NCI-H1694 treated with DMSO at 0.1 percent for 48 hours (cell line): ENCODE measurements around the gene ST6GAL2.

ENCODE experiments used
- DNase-seq: peaks from one replicate; lab custom pipeline; 2025; lab: John Stamatoyannopoulos, UW

The ST6GAL2 gene

GRCh38 chr2:106885971-106886915 lies at the start of gene ST6GAL2:
TSS of gene ST6GAL2 (minus strand) at chr2:106886167. CDS start at chr2:106843977, 42,190 bp downstream.
- peak; percentile 15 for DNase-seq

DNA sequence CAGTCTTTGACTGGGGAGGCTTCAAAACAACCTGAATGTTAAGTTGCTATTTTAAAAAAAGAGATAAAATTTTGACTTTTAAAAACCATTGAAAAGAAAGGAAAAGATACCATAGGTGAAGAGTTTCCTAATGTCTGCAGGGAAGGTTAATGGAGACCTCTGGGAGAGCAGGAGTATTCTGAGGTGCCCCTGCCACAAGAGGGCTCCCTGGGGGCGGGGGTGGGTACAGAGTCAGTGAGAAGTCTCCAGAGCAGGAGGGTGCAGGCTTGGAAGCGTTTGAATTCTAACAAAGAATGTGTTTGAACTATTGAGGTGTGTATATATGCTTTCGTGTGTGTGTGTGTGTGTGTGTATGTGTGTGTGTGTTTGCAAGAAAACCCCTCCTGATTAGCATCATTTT lies 46.7 kb upstream of the ST6GAL2 start:
- DNase-seq = no peak

- no peak for DNase-seq
Observed at GRCh38 chr2:106931717-106932335, 45.9 kb upstream of the ST6GAL2 start.

GRCh38 chr2:106921451-106921850 lies 35.5 kb upstream of the ST6GAL2 start:
- no peak for DNase-seq

- no peak for DNase-seq
Observed at GRCh38 chr2:106919012-106919411, 33.0 kb upstream of the ST6GAL2 start.

- no peak for DNase-seq
Observed at GRCh38 chr2:106904242-106904641, 18.3 kb upstream of the ST6GAL2 start.

- DNase-seq = no peak
Observed at GRCh38 chr2:106899786-106900530, 14.0 kb upstream of the ST6GAL2 start.

DNA sequence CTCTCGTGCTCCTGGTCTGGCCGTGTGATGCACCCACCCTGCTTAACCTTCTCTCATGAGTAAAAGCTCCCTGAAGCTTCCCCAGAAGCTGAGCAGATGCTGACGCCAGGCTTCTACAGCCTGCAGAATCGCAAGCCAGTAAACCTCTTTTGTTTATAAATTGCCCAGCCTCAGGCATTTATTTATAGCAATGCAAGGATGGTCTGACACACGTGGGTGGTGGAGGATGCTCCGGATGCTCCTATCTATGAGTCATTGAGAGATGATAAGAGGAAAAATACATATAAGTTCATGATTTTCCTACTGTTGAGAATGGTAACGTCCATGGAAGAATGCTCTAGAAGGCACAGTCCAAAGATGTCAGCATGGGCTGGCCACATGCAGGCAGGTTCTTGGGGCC lies 8.6 kb upstream of the ST6GAL2 start:
- no peak for DNase-seq

DNA sequence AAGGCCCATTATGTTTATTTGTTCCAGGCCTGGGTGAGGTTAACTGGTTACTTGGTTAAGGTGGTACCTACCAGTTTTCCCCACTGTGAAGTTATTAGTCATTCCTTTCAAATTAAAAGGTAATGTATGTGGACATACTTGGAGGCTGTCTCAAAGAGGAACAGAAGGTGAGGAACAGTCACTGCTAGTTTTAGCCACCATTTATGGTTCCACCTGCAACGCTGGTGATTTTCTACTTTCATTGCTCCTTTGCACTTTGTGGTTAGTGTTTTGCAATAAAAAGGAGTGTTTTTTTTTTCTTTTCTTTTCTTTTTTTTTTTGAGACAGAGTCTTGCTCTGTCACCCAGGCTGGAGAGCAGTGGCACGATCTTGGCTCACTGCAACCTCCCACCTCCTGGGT lies 6.1 kb upstream of the ST6GAL2 start:
- DNase-seq = no peak

GRCh38 chr2:106890606-106891005 lies 4.6 kb upstream of the ST6GAL2 start:
- no peak for DNase-seq

DNA sequence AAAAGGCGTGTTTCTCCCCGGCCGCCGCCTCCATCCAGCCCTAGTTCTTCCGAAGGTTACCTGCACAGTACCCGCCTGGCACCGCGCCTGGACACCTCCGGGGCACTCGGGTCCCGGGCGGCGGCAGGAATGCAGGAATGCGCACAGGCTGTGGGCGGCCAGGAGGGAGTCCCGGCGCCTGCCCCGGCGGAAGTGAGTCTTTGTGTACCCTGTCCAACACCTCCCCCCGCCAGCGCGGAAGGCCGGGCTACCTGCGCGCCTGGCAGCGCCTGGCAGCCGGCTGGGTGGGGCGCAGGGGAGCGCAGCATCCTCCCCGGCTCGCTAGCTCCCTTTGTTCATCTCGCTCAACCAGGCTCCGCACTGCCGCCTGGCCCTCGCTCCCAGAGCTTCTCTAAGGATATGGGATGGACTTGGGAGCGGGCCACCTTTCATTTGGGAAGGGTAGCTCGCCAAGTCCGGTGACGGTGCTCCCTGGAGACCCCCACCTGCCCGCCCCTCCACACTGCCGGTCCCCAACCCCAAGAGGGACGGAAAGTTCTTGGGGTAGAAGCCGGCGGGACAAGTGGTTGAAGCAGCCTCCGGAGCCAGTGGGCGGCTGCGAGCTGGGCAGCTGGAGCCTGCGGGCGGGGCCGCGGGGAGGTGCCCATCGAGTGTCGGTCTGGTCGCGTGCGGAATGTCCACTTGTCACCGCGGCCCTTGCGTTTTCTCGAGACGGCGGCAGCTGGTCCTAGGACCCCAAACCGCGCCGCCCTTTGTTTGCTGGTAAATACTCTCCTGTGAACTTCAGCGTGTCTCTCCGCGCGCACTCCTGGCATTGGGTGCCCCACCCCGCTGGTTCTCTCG lies 1.2 kb upstream of the ST6GAL2 start:
- peak; percentile 41 for DNase-seq

GRCh38 chr2:106885329-106885728 lies 638 bp downstream of the ST6GAL2 start:
- peak; percentile 8 for DNase-seq

GRCh38 chr2:106882673-106883072 lies 3.3 kb downstream of the ST6GAL2 start:
- no peak for DNase-seq

GRCh38 chr2:106878206-106878605 lies 7.8 kb downstream of the ST6GAL2 start:
- DNase-seq = no peak

DNA sequence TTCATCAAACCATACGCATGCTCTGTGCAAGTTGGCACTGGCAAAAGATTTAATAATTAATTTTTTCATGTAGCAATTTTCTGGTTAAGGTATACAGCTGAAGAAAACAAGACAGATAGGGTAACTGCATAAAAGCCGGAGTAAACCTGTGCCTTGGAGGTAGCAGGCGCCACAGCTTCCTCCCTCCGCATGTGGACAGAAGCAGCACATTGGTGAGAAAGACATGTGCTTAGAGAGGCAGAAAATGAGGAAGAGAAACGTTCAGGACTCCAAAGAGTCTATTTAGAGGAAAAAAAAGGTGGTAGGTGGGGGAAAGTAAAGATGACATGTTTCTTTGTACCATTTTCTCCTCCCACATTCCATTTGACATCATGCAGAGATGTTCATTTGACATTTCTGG lies 9.3 kb downstream of the ST6GAL2 start:
- no peak for DNase-seq

- no peak for DNase-seq
Observed at GRCh38 chr2:106869512-106870275, 16.3 kb downstream of the ST6GAL2 start.

DNA sequence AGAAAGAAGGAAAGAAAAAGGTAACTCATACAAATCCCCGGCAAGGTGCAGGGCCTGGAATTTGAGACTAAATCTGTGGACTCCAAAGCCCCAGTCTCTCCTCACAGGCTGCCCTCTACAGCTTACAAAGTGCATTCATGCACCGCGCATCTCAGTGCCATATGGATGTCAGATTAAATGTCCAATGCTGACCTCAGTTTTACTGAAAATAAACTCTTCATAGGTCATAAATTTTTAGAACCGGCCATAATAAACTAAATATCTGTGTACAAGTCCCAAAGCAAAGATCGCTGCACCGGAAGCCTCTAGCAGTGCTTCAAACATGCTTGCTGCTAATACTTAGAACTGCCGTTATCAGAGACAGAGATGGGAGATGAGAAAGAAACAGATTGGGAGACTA lies 17.7 kb downstream of the ST6GAL2 start:
- no peak for DNase-seq

DNA sequence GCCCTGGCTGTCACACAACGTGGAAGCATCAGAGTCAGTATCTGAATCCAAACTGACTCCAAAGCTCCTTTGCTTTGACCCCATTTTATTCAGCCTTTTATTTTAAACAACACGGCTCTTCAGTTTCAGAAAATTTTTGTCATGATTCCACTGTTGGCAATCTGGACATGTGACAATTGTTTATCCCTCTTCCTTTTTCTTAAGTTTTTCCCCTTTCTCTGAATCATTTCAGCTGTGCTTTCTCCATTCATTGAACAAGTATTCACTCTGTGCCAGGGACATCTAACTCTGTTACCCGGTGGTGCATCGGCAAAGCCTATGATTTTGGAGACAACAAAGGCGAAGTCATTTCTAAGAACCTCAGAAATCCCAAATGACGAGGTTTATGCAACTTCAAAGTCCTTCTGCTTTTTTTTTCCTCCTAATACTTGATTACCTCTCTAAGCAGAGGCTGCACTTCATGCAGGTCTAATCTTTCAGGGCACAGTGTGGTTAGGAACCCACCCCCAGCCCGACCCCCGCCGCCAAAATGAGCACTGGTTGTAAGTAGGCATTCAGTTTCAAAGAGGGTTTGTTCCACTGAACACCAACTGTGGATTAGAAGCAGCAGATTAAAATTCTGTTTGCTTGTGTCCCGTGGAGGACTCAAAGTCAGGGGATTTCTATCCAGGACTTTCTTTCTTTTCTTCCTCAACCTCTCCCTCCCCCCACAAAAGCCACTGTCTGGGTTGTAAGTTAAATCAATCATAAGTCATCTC lies 18.6 kb downstream of the ST6GAL2 start:
- no peak for DNase-seq

DNA sequence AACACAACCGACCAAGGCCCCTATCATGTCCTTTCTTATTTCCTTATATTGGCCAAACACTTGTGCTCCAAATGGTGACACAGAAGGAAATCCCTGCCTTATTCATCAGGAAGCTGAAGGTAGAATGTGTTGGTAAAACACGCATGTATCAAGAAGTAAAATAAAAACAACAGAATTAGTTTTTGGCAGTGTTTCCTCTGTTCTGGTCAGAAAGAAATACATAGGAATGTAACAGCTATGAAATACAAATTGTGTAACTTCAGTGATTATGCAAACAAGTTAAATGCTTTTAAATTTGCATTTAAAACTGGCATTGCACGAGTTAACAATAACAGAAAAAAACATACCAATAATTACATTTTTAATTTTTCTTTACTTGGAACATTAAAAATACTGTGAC lies 19.3 kb downstream of the ST6GAL2 start:
- DNase-seq = no peak

GRCh38 chr2:106864051-106864450 lies 21.9 kb downstream of the ST6GAL2 start:
- DNase-seq = no peak
